HG02943 (cell line): ENCODE data around the gene MICALL1.

ENCODE experiments used
- ATAC-seq: cut with Tn5 transposase; IDR thresholded peaks from one replicate; pipeline ENCODE4 v1.9.1; 2021; ENCODE audit warnings: mild to moderate bottlenecking, low read depth, moderate library complexity; ENCODE audit not compliant: unreplicated experiment

Gene MICALL1

GRCh38 chr22:37979782-37980181 lies 73.7 kb downstream of the MICALL1 start:
- ATAC-seq: no peak

DNA sequence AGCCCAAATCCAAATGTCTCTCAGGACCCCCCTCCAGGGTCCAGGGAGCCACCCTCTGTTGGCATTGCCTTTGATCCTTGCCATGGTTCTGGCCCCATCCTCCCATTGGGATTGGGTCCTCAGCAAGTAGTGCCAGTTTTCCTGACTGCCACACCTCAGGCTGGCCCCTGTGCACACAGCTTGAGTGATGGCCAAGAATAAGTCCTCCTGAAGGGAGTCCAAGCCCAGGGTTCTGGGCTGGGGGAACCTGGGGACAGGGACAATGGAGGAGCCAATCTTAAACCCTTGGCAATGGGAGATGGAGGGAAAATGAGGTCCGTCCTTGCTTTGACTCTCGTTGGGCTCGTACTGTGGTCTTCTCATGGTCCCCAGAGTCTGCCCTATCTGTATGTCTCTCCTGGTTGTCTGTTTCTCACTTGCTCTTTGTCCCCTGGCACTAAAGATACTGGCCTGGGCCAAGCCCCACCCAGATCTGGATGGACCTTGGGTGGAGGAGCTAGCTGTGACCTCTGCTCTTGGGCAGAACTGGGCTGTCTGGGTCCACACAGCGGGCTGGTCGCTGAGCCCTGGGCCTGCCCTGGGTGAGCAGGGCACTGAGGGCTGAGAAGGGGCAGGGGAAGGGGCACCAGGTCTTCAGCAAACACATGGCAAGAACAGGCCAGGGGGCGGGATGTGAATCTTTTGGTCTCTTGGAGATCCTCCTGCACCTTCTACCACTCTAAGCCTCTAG lies 75.3 kb downstream of the MICALL1 start:
- ATAC-seq: no peak

DNA sequence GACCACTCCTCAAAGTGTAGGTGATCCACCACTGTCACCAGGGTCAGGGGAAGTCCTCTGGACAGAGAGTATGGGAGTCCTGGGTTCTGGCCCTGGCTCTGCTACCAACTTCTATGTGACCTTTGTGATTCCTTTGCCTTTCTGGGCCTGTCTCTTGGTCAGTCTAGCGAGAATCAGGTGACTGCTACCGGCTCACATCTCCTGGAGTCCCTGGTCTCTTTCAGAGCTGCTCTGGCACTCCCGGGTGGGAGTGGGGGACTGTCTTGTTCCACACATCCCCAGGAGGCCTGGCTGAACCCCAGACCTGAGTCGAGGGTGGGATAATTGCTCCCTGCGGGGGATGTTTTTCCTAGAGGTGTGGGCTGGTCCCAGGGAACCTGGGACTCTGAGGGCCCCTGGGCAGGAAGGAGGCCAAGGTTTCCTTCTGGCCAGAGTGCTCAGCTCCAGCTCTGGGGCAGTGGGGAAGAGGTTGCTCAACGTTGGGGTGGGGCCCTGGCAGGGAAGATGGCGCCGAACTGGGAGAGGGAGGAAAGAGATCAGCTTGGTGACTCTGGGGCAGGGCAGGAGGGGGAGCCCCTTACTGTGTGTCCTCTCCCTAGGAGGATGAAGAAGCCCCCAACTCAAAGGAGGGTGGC lies 76.2 kb downstream of the MICALL1 start:
- no peak for ATAC-seq

GRCh38 chr22:37982938-37983859 lies 77.1 kb downstream of the MICALL1 start:
- ATAC-seq: no peak

DNA sequence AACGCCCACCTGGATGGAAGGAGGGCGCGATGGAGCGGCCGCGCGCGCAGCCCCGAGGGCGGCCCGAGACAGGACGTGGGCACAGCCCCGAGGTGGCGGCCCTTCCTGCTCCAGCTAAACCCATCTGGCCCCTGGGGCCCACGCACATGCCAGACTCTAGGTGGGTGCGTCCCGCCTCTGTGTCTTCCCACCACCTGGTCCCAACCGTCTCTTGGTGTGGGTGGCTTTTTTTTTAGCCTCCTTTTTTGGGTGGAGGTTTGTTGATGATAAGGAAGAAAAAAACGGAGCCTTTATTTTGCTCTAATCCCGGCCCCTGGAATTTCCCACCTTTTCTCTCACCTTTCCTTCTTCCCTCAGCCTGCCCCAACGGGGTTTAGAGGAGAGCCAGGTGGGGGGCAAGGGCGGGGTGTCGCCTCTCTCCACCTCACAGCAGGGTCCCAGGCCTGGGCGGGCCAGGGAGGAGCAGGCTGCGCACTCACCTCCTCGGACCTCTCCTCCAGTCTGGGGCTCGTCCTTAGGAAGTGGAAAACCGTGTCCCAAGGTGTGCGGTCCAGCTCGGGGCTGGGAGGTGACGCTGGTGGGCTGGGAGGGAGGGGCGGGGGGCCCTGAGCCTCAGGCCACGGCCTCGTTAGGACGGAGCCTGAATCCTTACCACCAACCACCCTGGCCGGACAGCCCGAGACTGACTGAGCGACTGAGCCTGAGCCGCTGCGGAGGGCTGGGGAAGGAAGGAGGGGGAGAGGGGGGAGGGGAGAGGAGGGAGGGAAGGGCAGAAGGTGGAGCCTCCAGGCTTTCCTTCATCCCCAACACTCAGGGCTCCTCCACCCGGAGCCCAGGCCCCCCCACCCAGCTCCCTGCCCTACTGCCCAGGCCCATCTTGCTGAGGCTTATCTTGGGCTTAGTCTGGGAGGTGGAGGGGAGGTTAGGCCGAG lies 78.0 kb downstream of the MICALL1 start, which contains the start of gene SOX10:
SOX10 (minus strand) TSS at position 696 of the 932 bp plus-strand sequence. CDS start 771 bp downstream, outside the sequence.
- ATAC-seq: no peak

- no peak for ATAC-seq
These were observed 79.0 kb downstream of the MICALL1 start for GRCh38 chr22:37985050-37985585.

DNA sequence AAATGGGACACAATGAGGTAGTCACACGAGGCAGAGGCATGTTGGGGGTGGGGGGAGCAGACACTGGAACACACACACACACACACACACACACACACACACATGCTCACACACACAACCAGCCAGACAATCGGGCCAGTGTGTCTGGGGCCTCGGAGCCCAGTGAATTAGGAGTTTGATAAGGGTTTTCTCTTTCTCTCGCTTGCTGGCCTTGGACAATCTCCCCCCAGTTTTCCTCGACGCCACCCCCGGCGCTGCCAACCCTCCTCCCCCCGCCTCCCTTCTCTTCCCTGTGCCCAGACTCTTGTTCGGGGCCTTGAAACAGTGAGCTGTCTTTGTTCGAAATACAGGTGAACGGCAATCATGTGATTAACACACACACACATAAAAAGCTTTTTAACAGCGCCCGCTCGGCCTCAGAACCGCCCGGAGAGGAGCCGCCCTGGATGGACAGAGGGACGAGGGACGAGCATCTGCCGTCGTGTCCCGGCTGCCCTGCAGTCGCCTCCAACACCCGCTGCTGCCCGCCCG lies 79.7 kb downstream of the MICALL1 start:
- no peak for ATAC-seq

GRCh38 chr22:37986371-37986770 lies 80.3 kb downstream of the MICALL1 start:
- no peak for ATAC-seq

GRCh38 chr22:37989146-37990045 lies 83.3 kb downstream of the MICALL1 start:
- ATAC-seq: no peak

GRCh38 chr22:37990301-37990700 lies 84.2 kb downstream of the MICALL1 start:
- ATAC-seq: no peak

DNA sequence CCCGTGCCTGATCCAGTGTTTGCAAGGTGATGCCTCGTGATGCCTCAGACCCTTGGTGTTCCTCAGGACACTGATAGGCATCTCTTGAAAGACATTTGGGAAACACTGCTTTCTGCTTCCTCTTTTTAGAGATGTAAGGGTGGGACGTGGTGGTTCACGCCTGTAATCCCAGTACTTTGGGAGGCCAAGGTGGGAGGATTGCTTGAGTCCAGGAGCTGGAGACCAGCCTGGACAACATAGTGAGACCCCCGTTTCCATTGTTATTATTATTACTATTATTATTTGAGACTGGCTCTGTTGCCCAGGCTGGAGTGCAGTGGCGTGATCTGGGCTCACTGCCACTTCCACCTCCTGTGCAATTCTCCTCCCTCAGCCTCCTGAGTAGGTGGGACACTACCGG lies 84.8 kb downstream of the MICALL1 start:
- ATAC-seq: no peak

- ATAC-seq: no peak
These were observed 85.8 kb downstream of the MICALL1 start for GRCh38 chr22:37991731-37992442.
